RPMI7951 (cell line): Measurements from ENCODE around the gene HIVEP3. TPM values are rescaled to one million over a fixed set of nuclear protein-coding genes. Genes with fewer than 3 reads are reported as not detected.
"Not testable (repeated sequence)": the region's sequence is repeated elsewhere in the genome, so short reads cannot be mapped to it uniquely, and the experiment has no call there.

Source experiments
- DNase-seq: peaks from one replicate; pipeline ENCODE4 v3.0.0-alpha.2; 2012; ENCODE audit warnings: low read depth
- total RNA-seq: library from RNA; depleted of rRNA; stranded (reverse); fragments of >200 nt; shearing (Covaris generic); gene quantifications from 2 replicates; pipeline ENCODE4 v1.2.3, GENCODE V29; 2014; rRNA removed

The HIVEP3 gene
- 4.1 and 5.4 TPM in 2 replicates for total RNA-seq

DNA sequence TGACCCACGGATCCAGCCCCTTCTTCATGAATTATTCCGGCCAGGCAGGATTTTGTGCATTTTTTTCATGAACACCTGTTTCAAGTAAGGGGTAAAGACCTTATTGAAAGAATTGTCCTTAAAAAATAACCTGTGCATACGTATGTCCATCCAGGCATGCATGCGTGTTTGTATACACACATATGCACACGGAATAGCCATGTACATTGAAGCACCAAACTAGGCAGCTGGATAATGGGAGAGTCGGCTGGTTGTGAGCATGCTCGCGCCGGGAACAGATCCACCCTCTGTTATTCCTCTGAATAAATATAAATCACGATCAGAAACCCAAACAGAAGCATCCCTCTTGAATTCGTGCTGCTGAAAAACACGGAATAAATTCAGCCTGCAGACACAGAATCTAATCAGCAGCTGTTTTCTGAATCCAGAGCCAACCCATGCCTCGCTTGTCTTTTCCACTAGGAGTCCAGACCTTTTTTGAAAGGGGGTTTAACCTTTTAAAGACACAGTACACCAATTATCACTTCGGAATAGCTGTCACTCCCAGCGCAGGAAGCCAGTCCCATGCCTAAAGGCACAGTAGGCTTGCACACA, at the start of gene HIVEP3:
TSS of gene HIVEP3 (minus strand) at position 473 of the 594 bp plus-strand sequence.
- DNase-seq = peak; percentile 71

DNA sequence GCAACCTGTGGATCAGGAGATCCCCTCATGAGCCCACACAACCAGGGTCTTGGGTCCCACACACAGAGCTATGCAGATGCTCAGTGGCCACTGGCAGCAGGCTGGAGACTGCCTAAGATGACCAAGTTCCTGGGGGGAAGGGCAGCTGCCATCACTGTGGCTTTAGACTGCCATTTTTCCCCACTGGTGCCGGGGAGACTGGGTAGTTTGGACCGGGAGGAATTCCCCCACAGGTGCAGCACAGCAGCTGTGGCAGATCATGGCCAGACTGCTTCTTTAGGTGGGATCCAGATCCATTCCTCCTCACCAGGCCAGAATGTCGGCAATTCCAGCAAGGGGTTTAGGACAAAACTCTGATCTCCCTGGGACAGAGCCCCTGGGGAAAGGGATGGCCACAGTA, 45.7 kb upstream of the HIVEP3 start:
- no peak for DNase-seq

DNA sequence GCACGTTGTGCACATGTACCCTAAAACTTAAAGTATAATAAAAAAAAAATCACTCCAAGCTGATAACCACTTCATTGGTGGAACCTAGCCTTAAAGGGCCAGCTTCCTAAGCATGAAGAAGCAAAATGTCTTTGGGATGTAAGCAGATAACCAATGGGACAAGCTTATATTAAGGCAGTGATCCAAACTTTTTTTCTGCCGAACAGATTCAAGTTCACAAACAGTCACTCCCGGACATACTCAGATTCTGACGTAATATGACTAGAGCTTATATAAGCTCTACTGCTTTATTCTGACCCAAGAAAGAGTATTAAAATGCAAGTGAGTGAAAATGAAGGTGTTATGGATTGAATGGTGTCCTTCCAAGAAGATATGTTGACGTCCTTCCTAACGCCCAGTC, 44.9 kb upstream of the HIVEP3 start:
- DNase-seq = no peak

DNA sequence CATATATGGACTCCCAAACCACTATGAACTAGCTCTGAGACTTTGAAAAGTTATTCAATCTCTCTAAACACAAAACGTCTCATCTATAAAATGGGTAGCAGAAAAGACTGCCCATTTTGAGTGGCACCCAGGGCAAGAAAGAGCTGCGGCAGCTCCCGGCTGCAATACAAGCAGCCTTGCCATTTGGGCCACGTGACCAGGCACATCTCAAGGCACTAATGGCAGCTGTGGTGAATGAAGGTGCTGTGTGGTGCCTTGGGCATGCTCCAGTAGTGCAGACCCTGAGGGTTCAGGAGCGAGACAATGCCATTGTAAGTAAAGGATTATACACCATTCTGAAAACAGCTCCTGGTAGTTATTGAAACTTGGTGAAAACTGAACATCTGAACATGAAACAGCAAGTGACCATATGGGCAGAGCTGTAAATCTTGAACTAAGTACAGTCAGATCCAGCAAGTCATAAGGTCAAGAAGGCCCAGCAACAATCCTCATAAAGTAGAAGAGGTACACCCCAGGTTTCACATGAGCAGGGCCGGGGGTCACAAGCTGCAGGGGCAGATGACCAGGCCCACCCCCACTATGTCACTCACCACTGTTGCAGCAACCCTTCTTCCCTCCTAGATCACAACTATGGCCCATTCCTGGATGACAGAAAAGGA, 39.4 kb upstream of the HIVEP3 start:
- DNase-seq = no peak

DNA sequence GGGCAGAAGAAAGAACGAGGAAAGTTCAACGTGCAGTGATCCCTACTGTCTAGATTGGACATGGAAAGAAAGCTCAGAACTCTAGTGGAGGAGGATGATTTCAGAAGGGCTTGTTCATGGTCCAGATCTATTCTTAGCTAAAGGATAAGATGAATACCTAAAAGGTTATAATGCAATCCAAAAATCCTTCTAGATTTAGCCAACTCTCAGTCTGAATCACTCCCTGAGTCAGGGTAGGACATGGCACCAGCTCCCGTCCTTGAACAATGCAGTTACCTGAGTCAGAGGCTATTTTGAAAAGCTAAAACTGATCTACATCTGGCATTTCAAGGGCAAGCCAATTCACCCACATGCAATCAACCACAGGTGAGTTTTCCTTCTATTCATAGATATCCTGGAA, 38.8 kb upstream of the HIVEP3 start:
- DNase-seq = peak; percentile 83

DNA sequence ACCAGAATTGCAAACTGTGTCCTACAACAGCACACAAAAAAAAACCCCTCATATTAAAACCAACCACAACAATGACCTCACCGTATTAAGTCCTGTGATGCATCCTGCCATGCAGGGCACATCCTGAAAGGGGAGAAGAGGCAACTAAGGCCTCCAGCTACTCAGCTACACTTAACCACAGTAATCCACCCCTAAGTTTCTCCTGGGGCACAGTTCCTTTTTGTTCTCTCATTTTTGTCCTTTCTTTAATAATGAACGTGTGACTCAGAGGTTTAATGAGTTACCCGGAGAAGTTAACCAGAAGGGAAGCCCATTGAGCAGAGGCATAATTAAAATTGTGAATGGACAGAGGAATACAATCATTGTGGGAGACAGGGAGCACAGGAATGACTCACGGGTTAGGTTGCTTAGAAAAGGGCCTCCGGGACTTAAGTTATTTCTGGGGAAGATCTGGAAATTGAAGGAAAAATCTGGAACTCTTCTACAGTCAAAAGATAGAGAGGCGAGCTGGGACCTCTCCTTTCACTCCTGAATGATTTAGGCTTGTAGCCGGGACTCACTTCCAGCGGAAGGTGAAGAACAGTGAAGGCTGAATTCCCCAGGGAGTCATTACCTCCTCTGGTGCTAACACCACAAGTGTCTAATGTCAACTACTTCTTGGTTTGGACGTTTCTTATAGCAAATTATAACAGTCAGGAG, 36.9 kb upstream of the HIVEP3 start:
- peak; percentile 100 for DNase-seq

DNA sequence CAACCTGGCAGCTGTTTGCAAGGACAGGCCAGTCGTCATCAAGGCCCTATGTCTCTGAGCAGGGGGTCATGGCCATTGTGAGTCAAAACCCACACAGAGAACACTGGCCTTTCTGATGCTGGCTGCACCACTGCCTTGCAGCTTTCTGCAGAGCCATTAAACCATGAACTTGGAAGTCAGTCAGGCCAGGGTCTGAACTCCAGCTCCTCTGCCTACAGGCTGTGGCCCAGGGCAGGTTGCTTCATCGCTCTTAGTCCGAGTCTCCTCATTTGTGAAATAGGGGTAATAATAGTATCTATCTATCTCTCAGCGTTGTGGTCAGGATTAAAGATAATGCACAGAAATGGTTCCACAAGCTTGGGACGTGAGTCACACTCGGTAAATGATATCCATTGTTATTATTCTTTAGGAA, 35.8 kb upstream of the HIVEP3 start:
- DNase-seq = peak; percentile 98

DNA sequence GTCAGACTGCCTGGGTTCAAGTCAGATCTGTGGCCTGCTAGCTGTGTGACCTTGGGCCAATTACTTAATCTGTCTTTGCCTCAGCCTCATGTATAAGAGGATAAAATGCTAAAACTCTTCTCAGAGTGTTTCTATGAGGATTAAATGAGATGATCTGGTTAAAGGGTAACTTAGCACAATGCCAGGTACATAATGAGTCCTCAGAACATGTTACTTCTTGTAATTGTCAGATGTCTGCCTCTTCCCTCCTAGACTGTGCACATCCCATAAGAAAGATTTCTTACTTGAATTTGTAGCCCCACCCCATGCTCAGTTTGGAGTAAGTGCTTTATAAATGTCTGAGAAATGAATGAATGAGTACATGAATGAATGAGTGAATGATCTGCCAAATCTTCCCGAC, 34.6 kb upstream of the HIVEP3 start:
- no peak for DNase-seq

DNA sequence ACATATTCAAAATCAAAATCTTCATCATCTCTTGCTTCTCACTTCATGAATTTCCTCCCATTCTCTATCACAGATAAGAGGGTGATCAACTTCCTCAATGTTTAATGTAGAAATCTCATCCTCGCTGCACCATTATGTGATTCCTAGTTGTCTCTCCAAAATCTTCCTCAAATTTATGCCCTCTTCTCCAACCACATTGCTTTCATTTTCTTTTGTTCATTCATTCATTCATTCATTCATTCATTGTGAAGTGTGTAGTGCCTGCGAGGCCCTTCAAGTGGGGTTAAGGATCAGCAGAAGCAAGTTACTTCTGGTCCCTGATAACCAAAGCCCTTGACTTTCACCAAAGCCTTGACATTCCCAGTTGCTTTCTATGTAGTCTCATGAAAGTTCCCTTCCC, 33.5 kb upstream of the HIVEP3 start:
- DNase-seq = no peak

DNA sequence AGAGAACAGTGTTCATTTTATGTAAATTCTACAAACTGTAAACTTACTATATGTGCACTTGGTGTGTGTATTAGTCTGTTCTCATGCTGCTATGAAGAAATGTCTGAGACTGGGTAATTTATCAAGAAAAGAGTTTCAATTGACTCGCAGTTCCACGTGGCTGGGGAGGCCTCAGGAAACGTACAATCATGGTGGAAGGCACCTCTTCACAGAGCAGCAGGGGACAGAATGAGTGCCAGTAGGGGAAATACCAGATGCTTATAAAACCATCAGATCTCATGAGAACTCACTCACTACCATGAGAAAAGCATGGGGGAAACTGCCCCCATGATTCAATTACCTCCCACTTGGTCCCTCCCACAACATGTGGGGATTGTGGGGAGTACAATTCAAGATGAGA, 32.8 kb upstream of the HIVEP3 start:
- DNase-seq = not testable (repeated sequence)

DNA sequence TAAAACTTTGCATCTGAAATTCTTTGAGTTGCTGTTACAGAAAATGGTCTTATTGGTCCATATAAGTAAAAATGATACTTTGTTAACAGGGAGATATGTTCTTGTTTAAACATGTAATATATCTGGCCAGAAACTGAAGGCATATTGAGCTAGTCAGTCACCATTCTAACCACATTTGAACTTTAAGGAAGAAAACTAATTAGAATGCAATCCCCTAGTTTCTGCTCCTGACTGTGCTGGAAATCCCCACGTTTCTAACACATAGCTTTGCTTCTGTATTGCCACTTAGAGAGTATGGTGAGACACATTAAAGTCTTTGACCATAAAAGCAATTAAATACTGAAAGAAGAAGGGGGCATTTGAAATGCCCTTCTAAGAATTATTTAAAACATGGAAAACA, 32.1 kb upstream of the HIVEP3 start:
- peak; percentile 59 for DNase-seq

DNA sequence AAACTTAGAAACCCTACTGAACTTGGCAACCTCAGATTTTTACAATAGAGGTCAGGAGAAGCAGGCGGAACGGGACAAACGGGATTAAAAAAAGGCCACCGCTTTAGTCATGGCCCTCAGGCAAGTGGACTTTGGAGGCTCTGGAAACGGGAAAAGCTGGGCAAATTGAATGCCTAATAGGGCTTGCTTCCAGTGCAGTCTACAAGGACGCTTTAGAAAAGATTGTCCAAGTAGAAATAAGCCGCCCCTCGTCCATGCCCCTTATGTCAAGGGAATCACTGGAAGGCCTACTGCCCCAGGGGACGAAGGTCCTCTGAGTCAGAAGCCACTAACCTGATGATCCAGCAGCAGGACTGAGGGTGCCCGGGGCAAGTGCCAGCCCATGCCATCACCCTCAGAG, 27.2 kb upstream of the HIVEP3 start:
- peak; percentile 94 for DNase-seq

DNA sequence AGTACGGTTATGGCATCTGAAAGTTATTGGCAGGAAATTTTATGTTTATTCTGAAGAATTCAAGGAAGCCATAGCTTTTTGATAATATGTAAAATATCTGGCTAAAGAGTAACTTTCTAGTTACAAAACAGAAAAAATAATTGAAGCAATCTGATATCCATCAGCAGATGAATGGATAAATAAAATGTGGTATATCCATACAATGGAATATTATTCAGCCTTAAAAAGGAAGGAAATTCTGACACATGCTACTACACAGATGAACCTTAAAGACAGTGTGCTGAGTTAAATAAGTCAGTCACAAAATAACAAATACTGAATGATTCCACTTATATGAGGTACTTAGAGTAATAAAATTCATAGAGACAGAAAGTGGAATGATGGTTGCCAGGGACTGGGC, 25.0 kb upstream of the HIVEP3 start:
- DNase-seq = no peak

DNA sequence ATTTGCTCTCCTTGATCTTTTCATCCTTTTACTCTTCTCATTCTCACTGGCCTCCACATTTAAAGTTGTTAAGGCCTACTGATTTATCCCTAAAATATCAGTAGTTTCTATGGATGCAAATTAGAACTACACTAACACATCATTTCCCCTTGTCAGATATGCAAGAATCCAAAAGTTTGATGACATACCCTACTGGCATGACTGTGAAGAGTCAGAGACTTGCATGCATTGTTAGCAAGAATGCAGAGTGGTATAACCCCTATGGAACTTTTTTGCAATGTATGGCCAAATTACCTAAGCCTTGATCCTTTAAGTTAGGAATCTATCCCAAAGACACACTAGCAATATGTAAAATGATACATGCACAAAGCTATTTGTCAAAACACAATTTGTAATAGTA, 23.6 kb upstream of the HIVEP3 start:
- no peak for DNase-seq

DNA sequence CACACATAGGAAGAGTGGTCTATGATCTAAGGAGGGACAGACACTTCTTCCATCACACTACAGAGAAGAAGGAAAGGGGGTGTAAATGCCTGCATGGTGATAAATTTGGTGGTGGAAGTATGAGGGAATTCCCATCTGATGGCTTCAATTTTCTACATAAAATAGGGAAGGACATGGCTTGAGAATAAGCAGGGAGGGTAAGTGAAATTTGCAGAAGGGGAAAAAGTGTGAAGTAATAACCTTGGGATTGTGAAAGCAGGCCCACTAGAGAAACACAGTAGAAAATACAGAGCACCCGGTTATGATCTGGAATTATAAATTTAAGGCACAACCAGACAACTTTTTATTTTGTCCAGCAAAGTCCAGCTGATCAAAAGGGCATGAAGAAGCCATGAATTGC, 22.7 kb upstream of the HIVEP3 start:
- DNase-seq = no peak

DNA sequence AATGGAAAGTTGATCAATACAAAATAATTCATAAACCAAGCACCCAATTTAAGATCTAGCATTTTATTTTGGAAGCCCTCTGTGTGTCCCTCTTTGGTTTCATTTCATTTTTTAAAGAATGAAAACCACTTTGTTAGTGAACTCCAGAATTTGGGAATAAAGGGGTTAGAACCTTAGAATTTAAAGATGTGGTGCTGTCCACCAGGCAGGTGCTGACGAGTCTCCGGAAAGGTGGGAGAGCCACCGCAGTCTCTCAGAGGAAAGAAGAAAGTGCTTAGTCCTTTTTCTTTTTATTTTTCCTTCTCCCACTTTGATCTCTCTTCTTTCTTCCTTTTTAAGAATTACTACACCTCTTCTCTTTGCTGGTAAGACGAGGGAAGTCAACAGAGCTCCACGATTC, 20.5 kb upstream of the HIVEP3 start:
- no peak for DNase-seq

DNA sequence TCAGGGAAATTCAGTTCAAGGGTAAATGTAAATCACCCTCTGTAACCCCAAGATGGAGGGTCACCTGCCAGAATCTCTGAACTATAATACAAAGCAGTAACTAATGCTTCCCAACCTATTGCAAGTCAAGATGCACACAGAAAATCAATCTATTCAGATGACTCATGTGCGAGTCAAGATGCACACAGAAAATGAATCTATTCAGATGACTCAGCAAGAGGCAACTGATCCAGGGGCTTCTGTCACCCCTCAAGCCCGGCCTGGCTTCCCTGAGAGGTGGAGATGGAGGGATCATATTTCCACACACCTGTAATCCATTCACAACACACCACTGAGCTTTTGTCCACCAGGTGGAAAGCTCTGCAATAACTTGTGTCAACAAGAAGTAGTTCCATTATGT, 17.4 kb upstream of the HIVEP3 start:
- DNase-seq = peak; percentile 74

DNA sequence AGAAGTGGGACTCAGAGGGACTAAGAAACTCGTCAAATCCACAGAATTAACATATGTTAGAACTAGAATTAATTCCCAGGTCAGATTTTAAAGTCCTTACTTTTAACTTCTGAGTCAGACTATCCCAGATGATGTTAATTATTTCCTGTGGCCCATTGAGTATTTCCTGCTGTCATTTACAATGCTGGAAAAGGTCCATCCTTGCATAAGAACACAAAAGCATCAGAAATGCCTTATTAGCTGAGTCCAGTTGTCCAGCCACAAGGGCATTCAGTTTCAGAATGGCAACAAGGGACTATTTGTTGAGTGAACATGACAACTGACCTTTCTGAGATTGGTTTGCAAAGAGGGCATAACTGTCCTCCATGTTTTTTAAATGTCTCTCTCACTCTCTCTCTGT, 16.5 kb upstream of the HIVEP3 start:
- peak; percentile 91 for DNase-seq

DNA sequence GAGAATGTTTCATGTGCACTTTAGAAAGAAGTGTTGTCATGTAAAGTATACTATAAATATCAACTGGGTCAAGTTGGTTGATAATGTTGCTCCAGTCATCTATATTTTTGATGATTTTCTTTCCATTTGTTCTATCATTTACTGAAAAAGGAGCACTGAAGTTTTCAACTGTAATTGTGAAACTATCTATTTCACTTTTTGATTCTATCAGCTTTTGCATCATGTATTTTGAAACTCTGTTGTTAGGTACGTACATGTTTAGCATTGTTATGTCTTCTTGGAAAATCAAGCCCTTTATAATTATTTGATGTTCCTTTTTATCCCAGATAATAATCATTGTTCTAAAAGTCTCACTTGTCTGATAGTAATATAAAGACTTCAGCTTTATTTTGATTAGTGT, 14.4 kb upstream of the HIVEP3 start:
- no peak for DNase-seq

DNA sequence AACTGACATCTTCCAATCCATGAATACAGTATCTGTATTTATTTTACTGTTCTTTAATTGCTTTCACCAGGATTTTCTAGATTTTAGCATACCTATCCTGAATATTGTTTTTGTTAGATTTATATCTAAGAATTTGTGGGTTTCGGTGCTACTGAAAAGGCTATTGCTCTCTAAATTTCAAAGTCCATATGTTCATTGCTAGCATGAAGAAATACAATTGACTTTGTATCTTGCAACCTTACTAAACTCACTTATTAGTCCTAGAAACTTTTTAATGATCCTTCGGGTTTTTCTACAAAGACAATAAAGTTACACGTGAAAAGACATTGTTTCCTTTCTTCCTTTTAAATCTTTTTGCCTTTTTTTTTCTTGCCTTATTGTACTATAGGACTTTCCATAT, 12.9 kb upstream of the HIVEP3 start:
- no peak for DNase-seq

DNA sequence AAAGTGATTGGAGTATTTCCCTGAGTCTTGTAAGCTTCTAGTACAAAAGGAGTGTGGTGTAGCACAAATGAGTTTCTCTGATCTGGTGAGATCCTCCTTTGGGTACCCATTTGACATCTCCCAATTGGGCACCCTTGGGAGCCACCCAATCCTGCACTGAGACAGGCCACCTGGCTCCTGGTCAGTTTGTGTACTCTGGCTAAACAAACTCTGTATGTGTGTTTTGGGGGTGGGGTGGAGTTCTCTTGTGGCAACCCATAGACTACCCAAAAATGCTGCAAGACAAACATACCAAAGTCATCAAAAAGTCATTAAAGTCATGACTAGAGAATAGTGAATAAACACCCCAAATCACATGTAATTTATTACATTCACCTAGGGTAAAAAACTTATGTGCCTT, 8.4 kb upstream of the HIVEP3 start:
- DNase-seq = no peak

DNA sequence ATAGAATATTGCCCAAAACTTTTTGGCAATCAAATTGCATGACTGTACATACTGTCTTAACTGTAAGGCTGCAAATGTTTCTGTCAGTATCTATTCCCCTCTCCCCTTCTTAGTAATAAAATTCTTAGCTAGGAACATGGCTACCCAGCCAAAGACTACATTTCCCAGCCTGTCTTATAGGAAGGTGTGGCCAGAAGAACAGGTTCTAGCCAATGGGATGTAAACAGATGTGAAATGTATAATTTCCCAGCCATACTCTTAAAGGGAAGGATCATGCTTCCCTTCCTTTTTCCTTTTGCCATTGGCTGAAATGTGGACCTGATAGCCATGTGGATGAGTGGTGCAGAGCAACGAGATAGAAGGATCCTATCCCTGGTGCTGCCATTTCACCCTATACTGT, 7.0 kb upstream of the HIVEP3 start:
- no peak for DNase-seq

DNA sequence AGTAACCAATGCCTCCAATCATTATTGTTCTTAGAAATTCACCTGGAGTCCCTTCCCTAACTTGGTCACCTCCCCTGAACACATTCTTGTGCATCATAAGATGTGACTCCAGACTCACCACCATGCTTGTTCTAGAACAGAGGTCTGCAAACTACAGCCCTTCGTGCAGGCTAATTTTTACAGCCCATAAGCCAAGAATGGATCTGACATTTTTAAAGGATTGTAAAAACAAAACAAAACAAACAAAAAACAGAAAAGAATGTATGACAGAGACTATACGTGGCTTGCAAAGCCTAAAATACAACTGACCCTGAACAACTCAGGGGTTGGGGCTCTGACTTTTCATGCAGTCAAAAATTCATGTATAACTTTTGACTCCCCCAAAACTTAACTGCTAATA, 6.2 kb upstream of the HIVEP3 start:
- no peak for DNase-seq
